Measurements from ENCODE around the gene OR52N1. TPM values are rescaled to one million over a fixed set of nuclear protein-coding genes. Genes with fewer than 3 reads are reported as not detected.

OR52N1 gene
- under 1 TPM in 1 of 4 donors, not detected in 3; 0.07 TPM for total RNA-seq

- Histone ChIP-seq H3K4me3 (no peak within 1 kb of the TSS), H3K27ac (no peak within 1 kb of the TSS), H3K27me3 (no peaks in the 10 kb centered on the region), H3K9me3 (no peaks in the 10 kb centered on the region), H3K36me3 (no peaks in the 10 kb centered on the region), H3K4me1 (no peaks in the 10 kb centered on the region)
- no peak for DNase-seq
- TF ChIP-seq CTCF (IDR thresholded peaks at IDR 0.05), result no peak
- TF ChIP-seq POLR2A (IDR thresholded peaks at IDR 0.05), result no peak
- intact Hi-C loops (cut with DNase I; ENCODE audit: low total_unique reads), result no loop called here
Measured at GRCh38 chr11:5791165-5791564, at the start of gene OR52N1. OR52N1 (minus strand) TSS chr11:5791265; CDS start chr11:5788816, 2,449 bp downstream.

GRCh38 chr11:5837695-5838094 is 46.6 kb upstream of the OR52N1 start:
- DNase-seq, result no peak
- intact Hi-C loops (cut with DNase I; ENCODE audit: low total_unique reads), result no loop called here
- Histone ChIP-seq H3K4me1 (no peaks in the 10 kb centered on the region), H3K9me3 (no peaks in the 10 kb centered on the region), H3K27ac (no peak overlapping the region), H3K4me3 (no peak overlapping the region), H3K27me3 (no peaks in the 10 kb centered on the region), H3K36me3 (no peaks in the 10 kb centered on the region)
- no peak for TF ChIP-seq POLR2A (IDR thresholded peaks at IDR 0.05)
- TF ChIP-seq CTCF (IDR thresholded peaks at IDR 0.05), result no peak

GRCh38 chr11:5833446-5833845 is 42.4 kb upstream of the OR52N1 start:
- Histone ChIP-seq H3K27ac (no peak overlapping the region), H3K27me3 (no peaks in the 10 kb centered on the region), H3K9me3 (no peaks in the 10 kb centered on the region), H3K36me3 (no peaks in the 10 kb centered on the region), H3K4me3 (no peak overlapping the region), H3K4me1 (no peaks in the 10 kb centered on the region)
- intact Hi-C loops (cut with DNase I; ENCODE audit: low total_unique reads), result no loop called here
- no peak for TF ChIP-seq CTCF (IDR thresholded peaks at IDR 0.05)
- DNase-seq, result no peak

- intact Hi-C loops (cut with DNase I; ENCODE audit: low total_unique reads), result no loop called here
- H3K4me1 ChIP-seq, result no peaks in the 10 kb centered on the region
- no peak for TF ChIP-seq CTCF (IDR thresholded peaks at IDR 0.05)
- no peak for TF ChIP-seq POLR2A (IDR thresholded peaks at IDR 0.05)
Measured at GRCh38 chr11:5831196-5831829, 40.2 kb upstream of the OR52N1 start.

GRCh38 chr11:5818245-5818886 is 27.3 kb upstream of the OR52N1 start:
- TF ChIP-seq POLR2A (IDR thresholded peaks at IDR 0.05), result no peak
- TF ChIP-seq CTCF (IDR thresholded peaks at IDR 0.05), result no peak
- no peaks in the 10 kb centered on the region for H3K36me3 ChIP-seq
- no peaks in the 10 kb centered on the region for H3K9me3 ChIP-seq
- H3K27me3 ChIP-seq, result no peaks in the 10 kb centered on the region
- intact Hi-C loops (cut with DNase I; ENCODE audit: low total_unique reads), result no loop called here
- H3K27ac ChIP-seq, result no peak overlapping the region
- DNase-seq, result no peak
- H3K4me1 ChIP-seq, result no peaks in the 10 kb centered on the region
- no peak overlapping the region for H3K4me3 ChIP-seq

More at GRCh38 chr11:5831196-5831829, 40.2 kb upstream of the OR52N1 start:
- no peaks in the 10 kb centered on the region for H3K9me3 ChIP-seq
- H3K27ac ChIP-seq, result no peak overlapping the region
- no peaks in the 10 kb centered on the region for H3K27me3 ChIP-seq
- H3K4me3 ChIP-seq, result no peak overlapping the region
- no peak for DNase-seq
- H3K36me3 ChIP-seq, result no peaks in the 10 kb centered on the region
